Fibroblast of pulmonary artery (primary cell): ENCODE results near the gene CEP104.

ENCODE experiments used
- DNase-seq: peaks from one replicate; pipeline ENCODE4 v3.0.0-alpha.2; 2010; ENCODE audit warnings: low read depth
- H3K4me3 ChIP-seq: replicated peaks from 2 replicates; pipeline ENCODE4 v1.5.1; 2011; ENCODE audit warnings: low read depth, mild to moderate bottlenecking, control low read depth, low read length, moderate library complexity
- CTCF ChIP-seq: IDR thresholded peaks from 2 replicates; pipeline ENCODE4 v1.5.1; 2011; ENCODE audit warnings: mild to moderate bottlenecking, control low read depth, low read length, inconsistent platforms; ENCODE audit errors: missing control alignments

Gene CEP104

DNA sequence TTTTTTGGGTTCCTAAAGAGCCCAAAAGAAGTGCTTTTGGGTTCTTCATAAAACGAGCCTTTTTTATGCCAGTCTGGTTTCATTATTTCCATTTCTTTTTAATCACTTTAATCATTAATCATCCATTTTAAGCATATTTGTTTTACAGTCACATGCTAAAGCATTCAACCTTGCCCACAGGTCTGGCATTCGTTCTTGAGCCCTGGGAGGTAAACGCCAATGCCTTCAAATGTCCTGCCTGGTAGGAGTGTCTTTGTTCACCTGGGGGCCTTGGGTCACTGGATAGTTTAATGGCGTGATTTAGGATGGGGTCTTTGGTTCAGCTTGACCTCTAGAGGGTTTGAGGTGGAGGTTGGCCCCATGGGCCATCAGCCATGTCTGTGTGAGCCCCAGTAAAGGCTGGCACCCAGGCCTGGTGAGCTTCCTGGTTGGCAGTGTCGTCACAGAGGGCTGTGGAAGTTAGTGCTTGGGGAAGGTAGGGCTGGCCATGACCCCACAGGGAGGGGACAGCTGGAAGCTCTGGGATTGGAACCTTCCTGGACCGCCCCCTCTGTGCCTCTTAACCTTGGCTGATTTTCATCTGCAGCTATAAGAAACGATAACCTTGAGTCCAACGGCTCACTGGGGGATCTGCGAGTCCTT, 22.9 kb upstream of the CEP104 start:
- no peak overlapping the region for H3K4me3 ChIP-seq
- DNase-seq = no peak
- TF ChIP-seq CTCF = no peak

DNA sequence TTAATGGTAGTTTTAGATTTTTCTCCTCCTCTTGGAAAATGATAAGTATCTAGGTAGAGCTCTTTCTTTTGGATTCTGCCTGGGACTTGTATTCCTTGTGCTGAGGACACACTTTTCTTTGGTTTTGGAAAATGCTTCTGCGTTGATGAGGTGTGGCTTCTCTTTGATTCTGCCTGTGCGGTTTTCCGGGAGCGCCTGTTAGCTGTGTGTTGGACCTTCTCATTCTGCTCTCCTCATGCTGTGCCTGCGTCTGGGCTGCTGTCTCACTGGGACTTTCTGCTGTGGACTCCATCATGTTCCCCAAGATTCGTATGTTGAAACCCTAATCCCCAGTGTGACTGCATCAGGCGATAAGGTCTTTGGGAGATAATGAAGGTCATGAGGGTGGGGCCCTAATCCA, 22.1 kb upstream of the CEP104 start:
- H3K4me3 ChIP-seq = no peak overlapping the region
- TF ChIP-seq CTCF = no peak
- no peak for DNase-seq

DNA sequence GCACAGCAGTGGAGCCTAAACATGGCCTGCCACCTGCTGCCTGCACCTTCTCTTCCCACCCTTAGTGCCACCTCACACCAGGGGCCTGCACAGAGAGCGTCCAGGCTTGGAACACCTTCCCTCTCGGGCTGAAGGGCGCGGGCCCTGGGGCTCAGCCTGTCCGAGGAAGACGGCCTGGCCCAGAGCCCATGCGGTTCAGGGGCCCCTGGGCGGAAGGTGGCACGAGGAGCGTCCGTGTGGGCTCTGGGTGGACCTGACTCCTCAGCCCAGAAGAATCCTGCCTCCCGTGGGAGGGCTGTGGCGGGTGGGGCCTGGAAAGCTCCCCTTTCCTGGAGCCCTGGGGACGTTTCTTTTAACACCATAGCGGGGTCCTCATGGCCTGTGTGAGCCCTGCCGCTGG, 19.7 kb upstream of the CEP104 start:
- no peak overlapping the region for H3K4me3 ChIP-seq
- DNase-seq = no peak
- TF ChIP-seq CTCF = no peak

DNA sequence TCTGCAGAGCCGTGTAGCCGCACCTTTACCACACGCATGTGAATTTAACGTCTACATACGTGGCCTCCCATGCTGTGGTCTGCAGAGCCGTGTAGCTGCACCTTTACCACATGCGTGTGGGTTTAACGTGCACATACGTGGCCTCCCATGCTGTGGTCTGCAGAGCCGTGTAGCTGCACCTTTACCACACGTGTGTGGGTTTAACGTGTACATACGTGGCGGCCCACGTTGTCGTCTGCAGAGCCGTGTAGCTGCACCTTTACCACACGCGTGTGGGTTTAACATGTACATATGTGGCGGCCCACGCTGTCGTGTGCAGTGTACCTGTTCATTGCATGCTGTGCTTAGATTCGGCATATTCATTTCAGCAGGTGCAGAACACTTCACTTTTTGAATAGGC, 17.7 kb upstream of the CEP104 start:
- no peak for TF ChIP-seq CTCF
- no peak overlapping the region for H3K4me3 ChIP-seq
- no peak for DNase-seq

- DNase-seq = no peak
- TF ChIP-seq CTCF = no peak
- H3K4me3 ChIP-seq = no peak overlapping the region
Observed at GRCh38 chr1:3872546-3872945, 15.5 kb upstream of the CEP104 start.

DNA sequence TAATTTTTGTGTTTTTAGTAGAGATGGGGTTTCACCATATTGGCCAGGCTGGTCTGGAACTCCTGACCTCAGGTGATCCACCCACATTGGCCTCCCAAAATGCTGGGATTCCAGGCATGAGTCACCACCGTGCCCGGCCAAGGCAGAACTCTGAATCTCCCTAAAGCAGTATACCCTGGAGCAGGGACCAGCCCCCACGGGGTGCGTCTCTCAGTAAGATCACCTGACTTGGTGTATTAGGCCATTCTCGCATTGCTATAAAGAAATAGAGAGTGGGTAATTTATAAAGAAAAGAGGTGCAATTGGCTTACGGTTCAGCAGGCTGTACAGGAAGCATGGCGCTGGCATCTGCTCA, 14.4 kb upstream of the CEP104 start:
- DNase-seq = no peak

More for the DNA sequence above, 14.4 kb upstream of the CEP104 start:
- TF ChIP-seq CTCF = no peak
- H3K4me3 ChIP-seq = no peak overlapping the region
